GM12875 (cell line): ENCODE data around the gene EEF1A2.

Experiments
- H3K4me3 ChIP-seq: one replicate; pipeline ENCODE4 v1.5.1; 2011; ENCODE audit warnings: low read depth, low read length, control low read depth
- TF ChIP-seq, protein P1 (sequence below): IDR thresholded peaks from 2 replicates; pipeline ENCODE4 v1.5.1; 2011; ENCODE audit warnings: low read depth, mild to moderate bottlenecking, control low read depth, inconsistent platforms, low read length, moderate library complexity, borderline replicate concordance; ENCODE audit not compliant: insufficient read depth

The EEF1A2 gene

GRCh38 chr20:63501818-63502670 is 3.2 kb upstream of the EEF1A2 start:
- H3K4me3 ChIP-seq: no peak overlapping the region
- TF ChIP-seq, protein P1, sequence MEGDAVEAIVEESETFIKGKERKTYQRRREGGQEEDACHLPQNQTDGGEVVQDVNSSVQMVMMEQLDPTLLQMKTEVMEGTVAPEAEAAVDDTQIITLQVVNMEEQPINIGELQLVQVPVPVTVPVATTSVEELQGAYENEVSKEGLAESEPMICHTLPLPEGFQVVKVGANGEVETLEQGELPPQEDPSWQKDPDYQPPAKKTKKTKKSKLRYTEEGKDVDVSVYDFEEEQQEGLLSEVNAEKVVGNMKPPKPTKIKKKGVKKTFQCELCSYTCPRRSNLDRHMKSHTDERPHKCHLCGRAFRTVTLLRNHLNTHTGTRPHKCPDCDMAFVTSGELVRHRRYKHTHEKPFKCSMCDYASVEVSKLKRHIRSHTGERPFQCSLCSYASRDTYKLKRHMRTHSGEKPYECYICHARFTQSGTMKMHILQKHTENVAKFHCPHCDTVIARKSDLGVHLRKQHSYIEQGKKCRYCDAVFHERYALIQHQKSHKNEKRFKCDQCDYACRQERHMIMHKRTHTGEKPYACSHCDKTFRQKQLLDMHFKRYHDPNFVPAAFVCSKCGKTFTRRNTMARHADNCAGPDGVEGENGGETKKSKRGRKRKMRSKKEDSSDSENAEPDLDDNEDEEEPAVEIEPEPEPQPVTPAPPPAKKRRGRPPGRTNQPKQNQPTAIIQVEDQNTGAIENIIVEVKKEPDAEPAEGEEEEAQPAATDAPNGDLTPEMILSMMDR: no peak

DNA sequence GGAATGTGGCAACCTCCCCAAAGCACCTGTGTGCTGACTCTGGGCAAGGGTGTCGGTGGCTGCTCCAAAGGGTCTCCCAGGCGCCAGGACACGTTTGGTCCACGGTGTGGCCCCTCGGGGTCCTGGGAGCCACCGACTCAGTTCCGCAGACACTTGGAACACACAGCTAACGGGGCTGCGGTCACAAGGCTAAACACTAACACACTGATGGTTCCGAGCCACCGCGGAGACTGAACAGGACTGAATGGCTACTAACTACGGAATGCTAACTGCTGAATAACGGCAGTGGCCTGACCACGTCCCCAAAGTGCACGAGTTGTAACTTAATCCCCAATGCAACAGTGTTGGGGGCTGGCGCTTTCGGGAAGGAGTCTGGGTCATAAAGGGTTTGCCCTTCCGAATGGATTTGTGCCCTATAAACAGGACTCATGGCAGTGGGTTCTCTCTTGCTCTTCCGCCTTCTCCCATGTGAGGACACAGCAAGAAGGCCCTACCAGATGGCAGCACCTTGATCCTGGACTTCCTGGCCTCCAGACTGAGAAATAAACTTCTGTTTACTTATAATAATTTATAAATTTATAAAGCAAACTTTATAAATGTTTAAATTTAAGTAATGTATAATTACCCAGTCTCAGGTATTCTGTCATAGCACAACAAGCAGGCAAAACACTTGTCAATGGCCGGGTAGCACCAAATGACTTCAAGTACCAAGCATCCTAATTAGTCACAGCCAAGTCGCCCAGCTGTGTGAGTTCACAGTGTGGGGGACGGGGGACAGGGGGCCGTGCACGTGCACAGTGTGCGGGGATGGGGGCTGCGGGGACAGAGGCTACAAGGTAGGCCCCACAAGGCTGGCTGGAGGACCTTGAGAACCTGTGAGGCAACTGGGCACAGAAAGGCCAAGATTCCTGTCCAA is 2.3 kb upstream of the EEF1A2 start:
- TF ChIP-seq, protein P1: no peak
- H3K4me3 ChIP-seq: no peak overlapping the region

DNA sequence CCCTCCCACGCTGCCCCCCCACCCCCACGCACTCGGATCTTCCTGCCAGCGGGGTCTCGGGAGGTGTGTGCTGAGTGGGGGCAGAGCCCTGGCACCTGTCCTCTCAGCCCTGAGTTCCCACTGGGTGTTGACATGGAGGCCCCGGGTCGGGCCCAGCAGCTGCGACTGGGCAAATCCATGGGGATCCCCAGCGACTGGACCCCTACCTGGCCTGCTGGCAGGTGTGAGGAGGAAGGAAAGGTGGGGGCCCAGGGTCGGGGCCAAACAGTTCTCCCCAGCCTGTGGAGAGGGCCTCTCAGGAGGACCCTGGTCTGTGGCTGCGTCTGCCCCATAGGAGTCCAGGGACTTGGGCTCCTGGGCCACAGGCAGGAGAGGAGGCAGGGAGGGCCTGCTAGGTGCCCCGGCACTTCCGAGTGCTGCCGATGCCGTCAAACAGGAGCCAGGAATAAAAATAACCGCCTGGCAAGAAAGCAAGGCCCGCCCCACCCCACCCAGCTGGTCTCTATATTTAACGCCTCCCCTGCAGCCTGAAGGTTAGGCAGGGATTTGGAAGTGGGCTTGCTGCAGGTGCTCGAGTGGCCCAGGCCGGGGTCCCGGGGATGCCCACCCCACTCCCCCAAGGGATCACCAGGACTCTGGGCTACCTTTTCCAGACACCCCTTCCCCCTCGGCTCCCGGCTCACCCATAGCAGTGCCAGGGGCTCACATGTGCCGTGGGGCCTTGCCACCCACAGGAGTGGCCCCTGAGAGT is 1.4 kb upstream of the EEF1A2 start:
- H3K4me3 ChIP-seq: no peak overlapping the region
- TF ChIP-seq, protein P1: no peak

DNA sequence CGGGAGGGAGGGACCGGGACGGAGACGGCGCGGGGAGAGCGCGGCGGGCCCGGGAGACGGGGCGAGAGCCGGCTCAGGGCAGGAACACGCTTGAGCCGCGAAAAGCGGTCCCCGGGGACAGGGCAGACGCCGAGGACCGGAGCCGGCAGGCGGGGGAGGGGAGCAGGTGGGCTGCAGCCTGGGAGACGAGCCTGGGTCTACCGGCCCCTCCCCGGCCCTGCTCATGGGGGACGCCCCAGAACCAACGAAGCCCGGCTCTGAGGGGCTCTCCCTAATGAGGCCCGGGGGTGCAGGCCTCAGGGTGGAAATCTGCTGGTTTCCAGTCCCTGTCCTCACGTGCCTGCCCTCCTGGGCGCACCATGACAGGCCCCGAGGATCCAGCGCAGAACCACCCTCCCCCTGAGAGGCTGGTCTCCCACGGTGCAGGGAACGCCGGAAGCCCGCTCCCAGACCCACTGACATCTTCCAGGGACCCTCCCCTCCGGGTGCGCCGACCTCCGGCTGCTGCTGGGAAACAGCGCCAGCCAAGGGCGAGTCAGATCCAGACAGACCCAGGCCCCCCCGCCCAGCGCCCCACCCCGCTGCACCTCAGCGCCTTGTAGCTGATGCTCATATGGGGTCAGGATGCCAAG is 571 bp upstream of the EEF1A2 start:
- no peak overlapping the region for H3K4me3 ChIP-seq
- TF ChIP-seq, protein P1: no peak

GRCh38 chr20:63497946-63498935 is 642 bp downstream of the EEF1A2 start:
- TF ChIP-seq, protein P1: no peak
- no peak overlapping the region for H3K4me3 ChIP-seq
